BLaER1 treated with 17β-estradiol and CSF1 and Interleukin-3, amounts not matched to agents 10 nM and 100 nM (cell line): Measurements from ENCODE around the gene FAR2.
"Not testable (repeated sequence)": the region's sequence is repeated elsewhere in the genome, so short reads cannot be mapped to it uniquely, and the experiment has no call there.

Experiments used
- H3K27ac ChIP-seq, 11 experiments: shearing (Covaris generic); formaldehyde crosslinking; 2 replicates each; pipeline ENCODE4 v1.8.1; 2022
- H3K27me3 ChIP-seq, 11 experiments: shearing (Covaris generic); formaldehyde crosslinking; 2 replicates each; pipeline ENCODE4 v1.8.1; 2022
- H3K36me3 ChIP-seq, 11 experiments: shearing (Covaris generic); formaldehyde crosslinking; 2 replicates each; pipeline ENCODE4 v1.8.1; 2022
- H3K4me1 ChIP-seq, 10 experiments: shearing (Covaris generic); formaldehyde crosslinking; 2 replicates each; pipeline ENCODE4 v1.8.1; 2022
- H3K4me2 ChIP-seq, 11 experiments: shearing (Covaris generic); formaldehyde crosslinking; 2 replicates each; pipeline ENCODE4 v1.8.1; 2022
- H3K4me3 ChIP-seq, 10 experiments: shearing (Covaris generic); formaldehyde crosslinking; 2 replicates each; pipeline ENCODE4 v1.8.1; 2022
- H3K9ac ChIP-seq, 11 experiments: shearing (Covaris generic); formaldehyde crosslinking; 2 replicates each; pipeline ENCODE4 v1.8.1; 2022
- H3K9me3 ChIP-seq, 11 experiments: shearing (Covaris generic); formaldehyde crosslinking; replicated peaks in 1 of 11; 2 replicates each; pipeline ENCODE4 v1.8.1; 2022
- H4K20me1 ChIP-seq, 11 experiments: shearing (Covaris generic); formaldehyde crosslinking; 2 replicates each; pipeline ENCODE4 v1.8.1; 2022
- Cebpa-rat ChIP-seq, 11 experiments: shearing (Covaris generic); IDR thresholded peaks; 2 replicates each; pipeline ENCODE4 v1.8.1; 2022

The FAR2 gene

GRCh38 chr12:29354954-29355353 lies 205.9 kb downstream of the FAR2 start:
- no peak overlapping the region for H3K27ac ChIP-seq
- TF ChIP-seq Cebpa-rat (IDR thresholded peaks at IDR 0.05) = no peak
- no peaks in the 10 kb centered on the region for H3K9me3 ChIP-seq

GRCh38 chr12:29365091-29365490 lies 216.0 kb downstream of the FAR2 start:
- no peak overlapping the region for H3K4me2 ChIP-seq
- H3K9ac ChIP-seq = no peak overlapping the region
- H3K4me1 ChIP-seq = no peaks in the 10 kb centered on the region
- H3K27ac ChIP-seq = no peak overlapping the region
- H3K27me3 ChIP-seq = no peaks in the 10 kb centered on the region
- TF ChIP-seq Cebpa-rat (IDR thresholded peaks at IDR 0.05) = no peak
- peaks cover 3 to 9% (median 5%) of the 10 kb centered on the region in 11 experiments; a peak in 13 of 22 replicates for H3K9me3 ChIP-seq
- peaks cover 51 to 91% (median 72%) of the 10 kb centered on the region in 11 experiments for H3K36me3 ChIP-seq
- peaks cover 0 to 8% (median 0%) of the 10 kb centered on the region in 11 experiments; a peak in 1 of 22 replicates for H4K20me1 ChIP-seq
- H3K4me3 ChIP-seq = no peak overlapping the region

More at GRCh38 chr12:29354954-29355353, 205.9 kb downstream of the FAR2 start:
- H3K4me3 ChIP-seq = no peak overlapping the region
- H3K36me3 ChIP-seq = peaks cover 42 to 98% (median 64%) of the 10 kb centered on the region in 11 experiments
- no peaks in the 10 kb centered on the region for H4K20me1 ChIP-seq
- H3K4me2 ChIP-seq = no peak overlapping the region
- no peaks in the 10 kb centered on the region for H3K27me3 ChIP-seq
- H3K9ac ChIP-seq = no peak overlapping the region
- H3K4me1 ChIP-seq = no peaks in the 10 kb centered on the region

GRCh38 chr12:29374012-29374411 lies 224.9 kb downstream of the FAR2 start:
- peaks cover 13 to 74% (median 41%) of the 10 kb centered on the region in 11 experiments; a peak in 19 of 22 replicates for H4K20me1 ChIP-seq
- no peak for TF ChIP-seq Cebpa-rat (IDR thresholded peaks at IDR 0.05)

GRCh38 chr12:29374913-29375312 lies 225.8 kb downstream of the FAR2 start:
- no peak overlapping the region for H3K4me2 ChIP-seq
- TF ChIP-seq Cebpa-rat (IDR thresholded peaks at IDR 0.05) = no peak
- peaks cover 6 to 22% (median 10%) of the 10 kb centered on the region in 10 experiments; a peak in 18 of 20 replicates for H3K4me1 ChIP-seq
- H3K9ac ChIP-seq = no peak overlapping the region
- H4K20me1 ChIP-seq = peaks cover 13 to 80% (median 41%) of the 10 kb centered on the region in 11 experiments; a peak in 19 of 22 replicates
- H3K9me3 ChIP-seq = peaks cover 0 to 19% (median 12%) of the 10 kb centered on the region in 11 experiments; a peak in 14 of 22 replicates
- no peaks in the 10 kb centered on the region for H3K27me3 ChIP-seq
- H3K36me3 ChIP-seq = peaks cover 28 to 57% (median 42%) of the 10 kb centered on the region in 11 experiments; a peak in 21 of 22 replicates
- no peak overlapping the region for H3K4me3 ChIP-seq
- no peak overlapping the region for H3K27ac ChIP-seq

More at GRCh38 chr12:29374012-29374411, 224.9 kb downstream of the FAR2 start:
- Histone ChIP-seq H3K4me1 (peaks cover 0 to 13% (median 1%) of the 10 kb centered on the region in 10 experiments; a peak in 11 of 20 replicates), H3K27me3 (no peaks in the 10 kb centered on the region), H3K9ac (no peak overlapping the region), H3K27ac (no peak overlapping the region), H3K4me2 (no peak overlapping the region), H3K9me3 (peaks cover 0 to 19% (median 12%) of the 10 kb centered on the region in 11 experiments; a peak in 14 of 22 replicates), H3K36me3 (peaks cover 31 to 66% (median 51%) of the 10 kb centered on the region in 11 experiments; a peak in 21 of 22 replicates), H3K4me3 (no peak overlapping the region)

GRCh38 chr12:29376118-29376517 lies 227.0 kb downstream of the FAR2 start:
- H3K4me2 ChIP-seq = no peak overlapping the region
- H3K4me3 ChIP-seq = no peak overlapping the region
- no peak for TF ChIP-seq Cebpa-rat (IDR thresholded peaks at IDR 0.05)
- peaks cover 0 to 19% (median 12%) of the 10 kb centered on the region in 11 experiments; a peak in 14 of 22 replicates for H3K9me3 ChIP-seq
- H4K20me1 ChIP-seq = peaks cover 13 to 79% (median 40%) of the 10 kb centered on the region in 11 experiments; a peak in 19 of 22 replicates
- H3K36me3 ChIP-seq = peaks cover 26 to 47% (median 35%) of the 10 kb centered on the region in 11 experiments; a peak in 21 of 22 replicates
- no peak overlapping the region for H3K27ac ChIP-seq
- H3K4me1 ChIP-seq = peaks cover 7 to 24% (median 14%) of the 10 kb centered on the region in 10 experiments; a peak in 18 of 20 replicates
- H3K9ac ChIP-seq = no peak overlapping the region
- H3K27me3 ChIP-seq = no peaks in the 10 kb centered on the region

GRCh38 chr12:29380536-29381523 lies 231.8 kb downstream of the FAR2 start, which contains the start of gene ERGIC2:
ERGIC2 (minus strand) TSS chr12:29381172; CDS start chr12:29371633, 9,539 bp downstream.
- H3K4me2 ChIP-seq = peak within 1 kb of the TSS; percentile 66 to 95 (median 83)
- peak within 1 kb of the TSS; percentile 89 to 95 (median 94) for H3K9ac ChIP-seq
- no peak for TF ChIP-seq Cebpa-rat (IDR thresholded peaks at IDR 0.05)
- H4K20me1 ChIP-seq = peaks cover 0 to 34% (median 3%) of the 10 kb centered on the region in 11 experiments; a peak in 10 of 22 replicates
- H3K36me3 ChIP-seq = peaks cover 15 to 29% (median 24%) of the 10 kb centered on the region in 11 experiments; a peak in 21 of 22 replicates
- H3K4me3 ChIP-seq = peak within 1 kb of the TSS; percentile 81 to 94 (median 90)
- H3K4me1 ChIP-seq = peaks cover 10 to 22% (median 16%) of the 10 kb centered on the region in 10 experiments; a peak in 18 of 20 replicates
- peaks cover 0 to 19% (median 12%) of the 10 kb centered on the region in 11 experiments; a peak in 14 of 22 replicates for H3K9me3 ChIP-seq
- H3K27ac ChIP-seq = peak within 1 kb of the TSS; percentile 89 to 97 (median 93)
- H3K27me3 ChIP-seq = no peaks in the 10 kb centered on the region

DNA sequence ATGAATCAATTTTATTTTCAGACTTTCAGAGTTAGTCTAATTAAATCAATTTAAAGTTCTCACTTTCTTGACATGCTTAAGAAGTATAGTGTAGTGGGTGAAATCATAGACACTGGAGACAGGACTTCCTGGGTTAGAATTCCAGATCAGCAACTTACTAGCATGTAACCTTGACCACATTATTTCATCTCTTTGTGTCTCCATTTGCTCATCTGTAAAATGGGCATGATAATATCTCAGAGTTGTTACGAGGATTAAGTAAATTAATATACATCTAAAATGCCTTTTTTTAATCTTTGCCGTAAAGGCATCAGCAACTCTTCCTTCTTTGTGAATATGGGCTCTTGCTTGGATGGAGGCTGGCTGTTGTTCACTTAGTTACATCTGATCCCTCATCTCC lies 233.2 kb downstream of the FAR2 start:
- H3K27me3 ChIP-seq = no peaks in the 10 kb centered on the region
- H3K36me3 ChIP-seq = peaks cover 10 to 18% (median 14%) of the 10 kb centered on the region in 11 experiments; a peak in 21 of 22 replicates
- no peak overlapping the region for H3K27ac ChIP-seq
- H4K20me1 ChIP-seq = peaks cover 0 to 20% (median 0%) of the 10 kb centered on the region in 11 experiments; a peak in 2 of 22 replicates
- no peak overlapping the region for H3K4me3 ChIP-seq
- H3K9ac ChIP-seq = no peak overlapping the region; a peak in 1 of 22 replicates
- no peak for TF ChIP-seq Cebpa-rat (IDR thresholded peaks at IDR 0.05)
- H3K9me3 ChIP-seq = peaks cover 0 to 11% (median 7%) of the 10 kb centered on the region in 11 experiments; a peak in 13 of 22 replicates
- H3K4me2 ChIP-seq = no peak overlapping the region; a peak in 1 of 22 replicates
- H3K4me1 ChIP-seq = peaks cover 10 to 22% (median 16%) of the 10 kb centered on the region in 10 experiments; a peak in 18 of 20 replicates

DNA sequence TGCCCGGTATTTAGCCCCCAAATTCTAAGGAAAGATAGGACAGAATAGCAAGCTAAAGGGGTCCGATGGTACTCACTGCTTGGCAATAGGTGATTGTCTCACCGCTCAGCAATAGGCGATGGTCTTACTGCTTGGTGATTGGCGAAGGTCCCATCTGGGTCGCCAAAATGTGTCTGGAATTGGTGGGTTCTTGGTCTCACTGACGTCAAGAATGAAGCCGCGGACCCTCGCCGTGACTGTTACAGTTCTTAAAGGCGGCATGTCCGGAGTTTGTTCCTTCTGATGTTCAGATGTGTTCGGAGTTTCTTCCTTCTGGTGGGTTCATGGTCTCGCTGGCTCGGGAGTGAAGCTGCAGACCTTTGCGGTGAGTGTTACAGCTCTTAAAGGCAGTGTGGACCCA lies 236.1 kb downstream of the FAR2 start:
- H3K9ac ChIP-seq, H3K4me3 ChIP-seq, H3K4me1 ChIP-seq, H4K20me1 ChIP-seq, H3K4me2 ChIP-seq, H3K27me3 ChIP-seq, H3K27ac ChIP-seq, H3K36me3 ChIP-seq, H3K9me3 ChIP-seq: not testable (repeated sequence)
